GM12874 (cell line): ENCODE data around the gene SART3.

Source experiments
- TF ChIP-seq, protein P1 (sequence below): IDR thresholded peaks from 2 replicates; pipeline ENCODE4 v1.5.1; 2011; ENCODE audit warnings: low read depth, mild to moderate bottlenecking, control low read depth, low read length, moderate library complexity; ENCODE audit not compliant: insufficient read depth

SART3 gene

DNA sequence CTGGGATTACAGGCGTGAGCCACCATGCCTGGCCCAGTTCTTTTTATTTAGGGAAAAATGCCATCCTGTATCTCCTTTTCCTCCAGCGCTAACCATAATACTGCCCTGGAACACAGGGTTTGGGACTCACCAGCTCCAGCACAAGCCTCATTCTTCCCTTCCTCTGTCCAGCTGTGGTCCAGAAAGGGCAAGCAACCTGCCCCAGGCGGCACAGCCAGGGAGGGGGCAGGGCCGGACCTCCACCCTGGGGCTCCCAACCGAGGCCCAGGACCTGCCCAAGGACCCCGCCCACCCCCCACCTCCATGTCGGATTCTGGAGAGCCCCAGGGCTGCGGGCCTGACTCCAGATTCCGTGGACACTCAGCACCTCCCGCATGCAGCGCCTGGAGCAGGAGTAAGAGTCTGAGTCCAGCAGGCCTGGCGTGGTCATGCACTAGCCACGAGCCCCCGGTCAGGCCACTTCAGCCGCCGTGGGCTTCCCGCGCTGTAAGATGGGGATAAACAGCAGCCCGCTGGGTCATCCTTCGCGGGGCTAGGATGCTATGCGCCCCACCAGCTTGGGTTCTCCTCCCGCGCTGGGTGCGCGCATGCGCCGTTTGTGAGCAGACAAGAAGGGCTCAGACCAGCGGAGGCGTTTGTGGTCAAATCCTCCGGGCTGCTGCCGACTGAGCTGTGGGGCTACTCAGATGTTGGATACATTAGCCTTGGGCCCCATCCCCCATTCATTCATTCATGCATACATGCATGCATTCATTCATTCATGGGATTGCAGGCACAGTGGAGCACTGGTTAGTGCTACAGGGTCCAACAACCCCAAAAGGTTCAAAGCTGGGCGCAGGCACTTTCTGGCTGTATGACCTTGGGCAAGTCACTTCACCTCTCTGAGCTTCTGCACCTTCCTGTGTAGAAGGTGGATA lies 20.6 kb upstream of the SART3 start:
- TF ChIP-seq, protein P1, sequence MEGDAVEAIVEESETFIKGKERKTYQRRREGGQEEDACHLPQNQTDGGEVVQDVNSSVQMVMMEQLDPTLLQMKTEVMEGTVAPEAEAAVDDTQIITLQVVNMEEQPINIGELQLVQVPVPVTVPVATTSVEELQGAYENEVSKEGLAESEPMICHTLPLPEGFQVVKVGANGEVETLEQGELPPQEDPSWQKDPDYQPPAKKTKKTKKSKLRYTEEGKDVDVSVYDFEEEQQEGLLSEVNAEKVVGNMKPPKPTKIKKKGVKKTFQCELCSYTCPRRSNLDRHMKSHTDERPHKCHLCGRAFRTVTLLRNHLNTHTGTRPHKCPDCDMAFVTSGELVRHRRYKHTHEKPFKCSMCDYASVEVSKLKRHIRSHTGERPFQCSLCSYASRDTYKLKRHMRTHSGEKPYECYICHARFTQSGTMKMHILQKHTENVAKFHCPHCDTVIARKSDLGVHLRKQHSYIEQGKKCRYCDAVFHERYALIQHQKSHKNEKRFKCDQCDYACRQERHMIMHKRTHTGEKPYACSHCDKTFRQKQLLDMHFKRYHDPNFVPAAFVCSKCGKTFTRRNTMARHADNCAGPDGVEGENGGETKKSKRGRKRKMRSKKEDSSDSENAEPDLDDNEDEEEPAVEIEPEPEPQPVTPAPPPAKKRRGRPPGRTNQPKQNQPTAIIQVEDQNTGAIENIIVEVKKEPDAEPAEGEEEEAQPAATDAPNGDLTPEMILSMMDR: no peak

DNA sequence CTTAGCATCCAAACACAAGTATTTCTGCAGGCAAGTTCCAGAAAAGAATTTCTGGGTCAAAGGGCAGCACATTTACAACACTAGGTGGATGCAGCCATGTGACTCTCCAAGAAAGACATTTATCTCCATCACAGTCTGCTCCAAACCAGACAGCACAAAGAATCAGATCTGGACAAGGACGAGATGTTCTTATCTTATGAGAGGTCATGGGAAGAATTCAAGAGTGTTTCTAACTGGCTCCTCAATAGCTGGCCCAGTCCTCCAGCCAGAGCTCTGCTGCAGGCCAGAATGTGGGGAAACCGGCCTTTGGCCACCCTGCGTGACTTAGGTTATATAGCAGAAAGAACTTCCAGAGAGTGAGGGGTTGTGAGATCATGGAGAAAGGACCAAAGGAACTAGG lies 19.6 kb upstream of the SART3 start:
- TF ChIP-seq, protein P1: no peak

DNA sequence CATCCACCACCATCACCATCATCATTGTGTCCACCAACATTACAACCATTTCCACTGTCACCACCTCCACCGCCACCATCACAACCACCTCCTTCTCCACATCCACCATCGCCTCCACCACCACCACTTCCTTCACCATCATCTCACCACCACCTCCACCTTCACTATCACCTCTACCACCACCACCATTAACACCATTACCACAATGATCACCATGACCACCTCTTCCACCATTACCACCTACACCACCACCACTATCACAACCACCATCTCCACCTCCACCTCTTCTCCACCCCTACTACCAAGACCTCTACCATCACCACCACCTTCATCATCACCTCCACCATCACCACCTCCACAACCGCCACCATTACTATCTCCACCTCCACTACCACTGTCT lies 17.8 kb upstream of the SART3 start:
- TF ChIP-seq, protein P1: no peak

DNA sequence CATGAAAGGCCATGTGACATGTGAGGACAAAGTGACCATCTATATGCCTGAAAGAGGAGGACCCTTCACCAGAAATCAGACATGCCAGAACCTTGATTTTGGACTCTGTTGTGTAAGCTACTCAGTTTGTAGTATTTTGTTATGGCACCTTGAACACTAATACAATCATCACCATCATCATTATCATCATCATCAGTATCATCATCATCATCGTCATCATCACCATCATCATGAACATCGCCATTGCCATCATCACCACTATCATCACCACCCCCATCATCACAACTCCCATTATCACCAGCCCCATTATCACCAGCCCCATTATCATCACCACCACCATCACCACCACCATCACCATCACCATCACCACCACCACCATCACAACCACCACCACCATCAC lies 17.3 kb upstream of the SART3 start:
- TF ChIP-seq, protein P1: no peak

DNA sequence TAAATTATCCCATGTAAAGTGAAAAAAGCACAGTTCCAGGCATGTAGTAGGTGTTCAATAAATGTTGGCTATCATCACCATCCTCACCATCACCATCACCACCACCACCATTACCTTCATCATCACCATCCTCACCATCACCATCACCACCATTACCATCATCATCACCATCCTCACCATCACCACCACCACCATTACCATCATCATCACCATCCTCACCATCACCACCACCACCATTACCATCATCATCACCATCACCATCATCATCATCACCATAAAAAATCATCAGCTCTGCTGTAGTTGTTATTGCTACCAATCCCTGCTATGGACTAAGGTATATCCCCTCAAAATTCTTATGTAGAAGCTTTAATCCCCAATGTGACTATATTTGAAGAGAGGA lies 16.5 kb upstream of the SART3 start:
- TF ChIP-seq, protein P1: no peak

DNA sequence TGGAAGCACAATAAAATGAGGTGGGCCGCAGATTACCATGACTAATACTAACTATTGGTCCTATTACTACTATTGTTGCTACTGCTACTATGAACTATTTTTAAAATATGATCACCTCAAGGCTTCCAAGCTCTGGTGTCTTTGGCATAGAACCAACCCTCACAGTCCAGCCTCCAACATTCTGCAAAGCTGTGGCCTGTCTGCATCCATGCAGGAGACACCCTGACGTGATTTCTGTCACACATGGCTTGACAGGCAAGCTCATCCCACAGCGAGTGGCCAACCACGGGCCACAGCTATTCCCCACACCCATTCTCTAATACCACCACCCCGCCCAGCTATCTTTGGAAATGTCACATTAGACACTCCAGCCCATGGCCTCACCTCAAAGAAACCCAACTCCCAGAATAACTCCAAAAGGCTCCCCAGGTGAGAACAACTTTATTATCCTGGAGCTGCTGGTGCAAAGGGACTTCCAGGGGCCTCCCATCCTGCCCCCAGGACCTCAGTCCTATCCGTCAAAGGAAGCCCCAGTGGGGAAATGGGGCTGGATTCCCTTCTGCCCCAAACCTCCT lies 15.8 kb upstream of the SART3 start:
- TF ChIP-seq, protein P1: no peak

DNA sequence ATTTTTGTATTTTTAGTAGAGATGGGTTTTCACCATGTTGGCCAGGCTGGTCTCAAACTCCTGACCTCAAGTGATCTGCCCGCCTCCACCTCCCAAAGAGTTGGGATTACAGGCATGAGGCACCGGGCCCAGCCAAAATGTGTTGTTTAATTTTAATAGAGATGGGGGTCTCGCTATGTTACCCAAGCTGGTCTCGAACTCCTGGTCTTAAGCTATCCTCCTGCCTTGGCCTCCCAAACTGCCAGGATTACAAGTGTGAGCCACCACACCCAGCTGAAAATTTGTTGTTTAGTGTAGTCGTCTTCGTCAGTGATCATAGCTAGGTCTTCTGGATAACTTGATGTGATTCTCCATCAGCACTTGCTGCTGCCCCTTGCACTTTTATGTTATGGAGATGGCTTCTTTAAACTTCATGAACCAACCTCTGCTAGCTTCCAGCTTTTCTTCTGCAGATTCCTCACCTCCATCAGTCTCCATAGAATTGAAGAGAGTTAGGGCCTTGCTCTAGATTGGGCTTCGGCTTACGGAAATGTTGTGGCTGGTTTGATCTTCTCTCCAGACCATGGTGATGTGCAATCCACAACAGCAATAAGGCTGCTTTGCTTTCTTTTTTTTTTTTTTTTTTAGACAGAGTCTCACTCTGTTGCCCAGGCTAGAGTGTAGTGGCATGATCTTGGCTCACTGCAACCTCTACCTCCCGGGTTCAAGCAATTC lies 14.4 kb upstream of the SART3 start:
- TF ChIP-seq, protein P1: no peak
